Bronchial epithelial cell (primary cell): ENCODE data around the gene PGBD5. TPM values are rescaled to one million over a fixed set of nuclear protein-coding genes. Genes with fewer than 3 reads are reported as not detected.

ENCODE experiments used
- DNase-seq: peaks from one replicate; pipeline ENCODE4 v3.0.0-alpha.2; 2010; ENCODE audit warnings: low read depth
- FAIRE-seq: peaks from 2 replicates; lab custom pipeline; 2011; peaks lifted over from hg19 to GRCh38; lab: Jason Lieb, UNC
- H3K27me3 ChIP-seq: 2 replicates; pipeline ENCODE4 v1.5.1; 2011; ENCODE audit warnings: low read length; ENCODE audit not compliant: control insufficient read depth, insufficient read depth
- H3K36me3 ChIP-seq: 2 replicates; pipeline ENCODE4 v1.5.1; 2011; ENCODE audit warnings: low read length; ENCODE audit not compliant: control insufficient read depth, insufficient read depth
- H3K4me3 ChIP-seq: 2 replicates; pipeline ENCODE4 v1.5.1; 2011; ENCODE audit warnings: mild to moderate bottlenecking, low read depth, low read length, control low read depth
- total RNA-seq: library from RNA; depleted of rRNA; stranded (reverse); fragments of >200 nt; gene quantifications from 2 replicates; pipeline ENCODE4 v1.2.1, GENCODE V29; 2014
- TF ChIP-seq, protein P1 (sequence below): IDR thresholded peaks from 2 replicates; pipeline ENCODE4 v1.5.1; 2011; ENCODE audit warnings: mild to moderate bottlenecking, moderate library complexity, low read length, control low read depth, inconsistent platforms; ENCODE audit not compliant: insufficient read depth, severe bottlenecking

Gene PGBD5
- total RNA-seq, 1 donor from 2014 or later, result under 0.01 TPM

DNA sequence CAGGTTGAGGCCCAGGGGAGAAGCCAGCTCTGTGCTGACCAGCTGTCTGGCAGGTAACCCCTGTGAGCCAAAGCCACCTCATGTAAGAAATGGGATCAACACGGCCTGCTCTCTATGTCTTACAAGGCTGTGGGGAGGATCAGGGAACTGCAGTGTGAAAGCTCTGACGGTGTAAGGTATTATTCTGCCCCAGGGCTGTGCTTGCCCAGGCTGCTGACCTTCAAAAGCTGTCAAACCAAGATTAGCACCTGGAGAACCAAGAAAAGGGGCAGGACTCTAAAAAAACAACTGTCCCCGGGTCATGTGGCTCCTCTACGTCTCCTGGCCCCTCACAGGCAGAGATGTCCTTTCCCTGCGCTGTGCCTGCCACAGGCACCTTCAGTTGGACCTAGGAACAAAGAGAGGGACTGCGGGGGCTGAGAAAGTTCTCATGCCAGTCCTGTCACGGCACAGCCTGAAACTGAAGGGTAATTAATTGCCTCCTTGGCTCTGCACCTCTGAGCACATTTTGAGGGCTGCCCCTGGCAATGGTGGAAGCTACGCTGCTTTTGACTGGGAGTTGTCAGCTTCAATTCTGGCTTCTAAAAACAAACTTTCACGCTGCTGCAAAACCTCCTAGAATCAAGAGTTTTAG lies 77.6 kb downstream of the PGBD5 start:
- Histone ChIP-seq H3K36me3 (no peaks in the 10 kb centered on the region), H3K27me3 (no peaks in the 10 kb centered on the region), H3K4me3 (no peak overlapping the region)
- TF ChIP-seq, protein P1, sequence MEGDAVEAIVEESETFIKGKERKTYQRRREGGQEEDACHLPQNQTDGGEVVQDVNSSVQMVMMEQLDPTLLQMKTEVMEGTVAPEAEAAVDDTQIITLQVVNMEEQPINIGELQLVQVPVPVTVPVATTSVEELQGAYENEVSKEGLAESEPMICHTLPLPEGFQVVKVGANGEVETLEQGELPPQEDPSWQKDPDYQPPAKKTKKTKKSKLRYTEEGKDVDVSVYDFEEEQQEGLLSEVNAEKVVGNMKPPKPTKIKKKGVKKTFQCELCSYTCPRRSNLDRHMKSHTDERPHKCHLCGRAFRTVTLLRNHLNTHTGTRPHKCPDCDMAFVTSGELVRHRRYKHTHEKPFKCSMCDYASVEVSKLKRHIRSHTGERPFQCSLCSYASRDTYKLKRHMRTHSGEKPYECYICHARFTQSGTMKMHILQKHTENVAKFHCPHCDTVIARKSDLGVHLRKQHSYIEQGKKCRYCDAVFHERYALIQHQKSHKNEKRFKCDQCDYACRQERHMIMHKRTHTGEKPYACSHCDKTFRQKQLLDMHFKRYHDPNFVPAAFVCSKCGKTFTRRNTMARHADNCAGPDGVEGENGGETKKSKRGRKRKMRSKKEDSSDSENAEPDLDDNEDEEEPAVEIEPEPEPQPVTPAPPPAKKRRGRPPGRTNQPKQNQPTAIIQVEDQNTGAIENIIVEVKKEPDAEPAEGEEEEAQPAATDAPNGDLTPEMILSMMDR, result no peak
- DNase-seq (no peak), FAIRE-seq (no peak)

DNA sequence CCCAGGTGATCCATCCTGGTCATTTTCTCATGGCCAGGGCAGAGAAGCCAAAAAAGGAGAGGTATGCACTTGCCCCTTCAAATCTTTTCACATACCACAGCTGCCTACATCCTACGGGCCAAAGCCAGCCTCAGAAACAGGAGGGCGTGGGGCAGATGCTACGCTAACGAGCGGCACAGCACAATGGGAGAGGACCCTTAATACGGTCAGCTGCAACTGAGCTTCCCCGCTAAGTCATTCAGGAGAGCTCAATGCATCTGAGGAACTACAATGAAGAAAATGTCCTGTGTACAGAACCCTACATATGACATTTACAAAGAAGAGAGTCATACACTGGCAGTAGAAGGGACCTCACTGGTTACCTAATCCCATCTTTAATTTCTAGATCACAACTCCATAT lies 78.2 kb downstream of the PGBD5 start:
- TF ChIP-seq, protein P1, result no peak
- Histone ChIP-seq H3K27me3 (no peaks in the 10 kb centered on the region), H3K36me3 (no peaks in the 10 kb centered on the region), H3K4me3 (no peak overlapping the region)
- DNase-seq (no peak), FAIRE-seq (no peak)

DNA sequence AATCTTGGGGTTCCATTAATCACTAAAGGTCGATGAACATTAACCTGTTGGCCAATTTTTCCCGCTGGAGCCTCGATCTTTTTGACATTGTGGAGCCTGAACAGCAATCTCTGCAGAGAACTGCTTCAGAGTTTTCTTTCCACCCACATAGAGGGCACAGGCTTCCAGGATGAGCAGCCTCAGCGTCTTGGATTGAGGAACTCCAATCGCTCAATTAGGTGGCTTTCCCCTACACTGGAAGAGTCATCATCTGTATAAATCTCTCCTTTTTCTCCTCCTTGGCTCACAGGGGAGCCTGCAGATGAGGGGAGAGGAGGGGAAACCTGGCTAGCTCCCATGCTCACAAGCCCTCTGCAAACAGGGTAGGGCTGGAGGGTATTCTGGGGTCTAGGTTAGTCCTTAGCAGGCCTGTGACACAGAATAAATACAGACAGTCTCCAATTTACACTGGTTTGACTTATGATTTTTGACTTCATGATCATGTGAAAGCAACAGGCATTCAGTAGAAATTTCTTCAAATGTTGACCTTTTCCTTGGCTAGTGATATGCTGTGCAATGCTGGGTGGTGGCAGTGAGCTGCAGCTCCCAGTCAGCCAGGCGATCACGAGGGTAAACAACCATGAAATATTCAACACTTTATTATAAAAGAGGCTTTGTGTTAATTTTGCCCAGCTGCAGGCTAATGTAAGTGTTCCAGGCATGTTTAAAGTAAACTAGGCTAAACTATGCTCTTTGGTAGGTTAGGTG lies 80.8 kb downstream of the PGBD5 start:
- TF ChIP-seq, protein P1, result no peak
- DNase-seq (no peak), FAIRE-seq (no peak)
- no peaks in the 10 kb centered on the region for H3K27me3 ChIP-seq
- no peaks in the 10 kb centered on the region for H3K36me3 ChIP-seq
- H3K4me3 ChIP-seq, result no peak overlapping the region

DNA sequence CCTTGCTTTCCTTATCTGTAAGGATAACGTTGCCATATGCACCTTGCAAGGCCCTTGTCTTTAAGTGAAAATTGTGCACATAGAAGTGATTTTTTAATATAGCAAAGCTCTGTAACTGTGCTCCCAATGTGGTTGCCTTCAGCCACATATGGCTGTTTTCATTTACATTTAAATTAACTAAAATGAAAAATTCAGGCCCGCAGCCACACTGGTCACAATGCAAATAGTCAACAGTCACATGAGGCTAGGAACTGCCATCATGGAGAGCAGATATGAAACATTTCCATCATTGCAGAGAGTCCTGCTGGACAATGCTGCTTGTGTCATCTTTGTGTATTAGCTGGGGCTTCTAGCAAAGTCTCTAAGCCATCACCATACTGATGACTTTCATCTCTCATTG lies 83.4 kb downstream of the PGBD5 start:
- TF ChIP-seq, protein P1, result no peak
- FAIRE-seq (no peak), DNase-seq (no peak)
- Histone ChIP-seq H3K27me3 (no peaks in the 10 kb centered on the region), H3K36me3 (no peaks in the 10 kb centered on the region), H3K4me3 (no peak overlapping the region)

- DNase-seq (no peak), FAIRE-seq (peak; percentile 60)
- Histone ChIP-seq H3K4me3 (no peak overlapping the region), H3K27me3 (no peaks in the 10 kb centered on the region), H3K36me3 (no peaks in the 10 kb centered on the region)
- TF ChIP-seq, protein P1, result no peak
Observed at GRCh38 chr1:230342019-230342418, 84.1 kb downstream of the PGBD5 start.
